NCI-H2107 treated with DMSO at 0.1 percent for 48 hours (cell line): Measurements from ENCODE around the gene FGF19.

Experiments
- DNase-seq: peaks from one replicate; lab custom pipeline; 2025; ENCODE audit not compliant: unreplicated experiment; lab: John Stamatoyannopoulos, UW

FGF19 gene

GRCh38 chr11:69703768-69704507 is at the start of gene FGF19:
FGF19 (minus strand) TSS chr11:69704022; CDS start chr11:69703876, 146 bp downstream.
- DNase-seq: no peak

GRCh38 chr11:69752890-69753289 is 49.1 kb upstream of the FGF19 start:
- no peak for DNase-seq

GRCh38 chr11:69750875-69751597 is 47.2 kb upstream of the FGF19 start:
- no peak for DNase-seq

- DNase-seq: no peak
These were observed 46.5 kb upstream of the FGF19 start for GRCh38 chr11:69750108-69750850.

- DNase-seq: no peak
These were observed 44.8 kb upstream of the FGF19 start for GRCh38 chr11:69748637-69749036.

- DNase-seq: no peak
These were observed 43.2 kb upstream of the FGF19 start for GRCh38 chr11:69746752-69747742.

- DNase-seq: no peak
These were observed 42.3 kb upstream of the FGF19 start for GRCh38 chr11:69746140-69746539.

- DNase-seq: no peak
These were observed 41.4 kb upstream of the FGF19 start for GRCh38 chr11:69745201-69745600.

GRCh38 chr11:69744435-69744834 is 40.6 kb upstream of the FGF19 start:
- DNase-seq: no peak

GRCh38 chr11:69734841-69735240 is 31.0 kb upstream of the FGF19 start:
- DNase-seq: no peak

- no peak for DNase-seq
These were observed 30.5 kb upstream of the FGF19 start for GRCh38 chr11:69734367-69734766.

- DNase-seq: no peak
These were observed 29.1 kb upstream of the FGF19 start for GRCh38 chr11:69732910-69733309.

GRCh38 chr11:69731110-69731509 is 27.3 kb upstream of the FGF19 start:
- DNase-seq: no peak

- DNase-seq: no peak
These were observed 26.7 kb upstream of the FGF19 start for GRCh38 chr11:69730500-69730899.

- no peak for DNase-seq
These were observed 25.4 kb upstream of the FGF19 start for GRCh38 chr11:69729252-69729651.

GRCh38 chr11:69727266-69727665 is 23.4 kb upstream of the FGF19 start:
- DNase-seq: no peak

- DNase-seq: no peak
These were observed 22.7 kb upstream of the FGF19 start for GRCh38 chr11:69726481-69726880.

GRCh38 chr11:69726019-69726418 is 22.2 kb upstream of the FGF19 start:
- DNase-seq: no peak

GRCh38 chr11:69721745-69722144 is 17.9 kb upstream of the FGF19 start:
- DNase-seq: peak; percentile 7

GRCh38 chr11:69721106-69721505 is 17.3 kb upstream of the FGF19 start:
- DNase-seq: no peak

GRCh38 chr11:69718912-69719311 is 15.1 kb upstream of the FGF19 start:
- no peak for DNase-seq
